Hindlimb muscle (tissue), 1 donor: Measurements from ENCODE around the gene WDR86. TPM values are rescaled to one million over a fixed set of nuclear protein-coding genes. Genes with fewer than 3 reads are reported as not detected.
A peak's percentile ranks its signal among the peaks of the same experiment; 100 is the strongest.

Source experiments
- DNase-seq: peaks from one replicate; pipeline ENCODE4 v3.0.0-alpha.2; 2013
- polyA plus RNA-seq: library from polyadenylated mRNA; unstranded; fragments of 120-200 nt; gene quantifications from one replicate; pipeline ENCODE4 v1.2.1, GENCODE V29; 2013; ENCODE audit not compliant: insufficient read length

WDR86 gene
- polyA plus RNA-seq, 1 donor: 9.8 TPM

- no peak for DNase-seq
These were observed 31.2 kb downstream of the WDR86 start for GRCh38 chr7:151378496-151379192.

DNA sequence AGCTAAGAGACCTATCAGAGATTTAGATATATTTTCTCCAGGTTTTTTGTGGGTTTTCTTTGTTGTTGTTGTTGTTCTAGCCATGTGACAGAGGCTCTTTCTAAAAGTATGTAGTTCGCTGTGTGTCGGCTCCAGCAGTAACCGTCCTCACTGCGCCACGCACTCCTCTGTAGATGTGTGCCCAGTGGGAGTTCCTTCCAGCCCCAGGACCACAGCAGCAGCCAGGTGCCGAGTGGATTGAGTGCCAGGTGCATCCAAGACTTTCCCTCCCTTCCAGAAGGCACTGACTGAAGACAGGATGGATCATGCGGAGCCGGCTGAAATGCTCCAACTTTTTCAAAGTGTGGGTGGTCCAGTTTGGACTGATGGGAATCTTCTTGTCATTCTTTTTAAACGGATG, 31.8 kb downstream of the WDR86 start:
- DNase-seq: no peak

DNA sequence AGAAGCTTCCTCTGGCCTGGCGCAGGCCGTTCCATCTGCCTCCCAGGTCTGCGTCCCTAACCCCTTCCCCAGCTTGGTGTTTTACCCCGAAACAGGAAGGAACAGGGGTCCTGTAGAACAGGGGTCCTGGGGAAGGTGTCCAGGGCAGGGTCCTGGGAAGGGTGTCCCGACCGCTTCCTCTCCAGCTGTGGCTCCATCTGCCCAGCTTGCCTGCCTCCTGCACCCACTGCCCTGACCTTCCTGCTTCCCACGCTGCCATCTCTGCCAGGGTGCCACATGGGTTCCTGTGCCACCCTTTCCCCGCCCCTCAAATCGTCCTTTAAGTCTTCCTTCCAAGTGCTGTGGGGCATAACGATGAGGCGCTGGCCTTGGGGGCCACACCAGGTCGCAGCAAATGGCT, 32.4 kb downstream of the WDR86 start:
- DNase-seq: no peak

DNA sequence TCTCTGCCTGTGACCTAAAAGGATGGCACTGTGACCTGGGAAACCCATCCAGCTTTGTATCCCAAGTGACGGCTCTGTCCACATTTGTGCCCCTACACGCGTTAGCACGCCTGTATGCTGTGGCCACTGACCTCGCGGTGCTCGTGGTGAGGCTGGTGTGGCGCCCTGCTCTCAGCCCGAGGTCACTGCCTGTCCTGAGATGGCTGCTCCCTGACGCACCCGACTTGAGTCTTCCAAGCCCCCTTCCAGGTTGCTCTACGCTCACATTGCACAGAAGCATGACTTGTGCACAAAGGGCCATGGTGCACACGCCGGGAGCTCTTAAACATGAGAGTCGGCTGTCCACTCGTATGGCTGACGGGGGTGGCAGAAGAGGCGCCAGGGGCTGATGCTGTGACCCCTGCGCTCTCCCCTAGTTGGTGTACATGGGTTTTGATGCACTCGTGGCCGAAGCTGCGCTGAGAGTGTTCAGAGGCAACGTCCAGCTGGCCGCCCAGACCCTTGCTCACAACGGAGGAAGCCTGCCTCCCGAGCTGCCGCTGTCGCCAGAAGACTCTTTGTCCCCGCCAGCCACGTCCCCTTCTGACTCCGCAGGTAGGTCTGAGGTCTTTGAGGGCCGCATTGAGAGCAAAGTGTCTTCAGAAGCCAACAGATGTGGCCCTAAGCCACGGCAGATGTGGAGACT, 33.5 kb downstream of the WDR86 start:
- no peak for DNase-seq

GRCh38 chr7:151375530-151376217, 34.2 kb downstream of the WDR86 start:
- no peak for DNase-seq

- no peak for DNase-seq
These were observed 35.1 kb downstream of the WDR86 start for GRCh38 chr7:151374726-151375125.

DNA sequence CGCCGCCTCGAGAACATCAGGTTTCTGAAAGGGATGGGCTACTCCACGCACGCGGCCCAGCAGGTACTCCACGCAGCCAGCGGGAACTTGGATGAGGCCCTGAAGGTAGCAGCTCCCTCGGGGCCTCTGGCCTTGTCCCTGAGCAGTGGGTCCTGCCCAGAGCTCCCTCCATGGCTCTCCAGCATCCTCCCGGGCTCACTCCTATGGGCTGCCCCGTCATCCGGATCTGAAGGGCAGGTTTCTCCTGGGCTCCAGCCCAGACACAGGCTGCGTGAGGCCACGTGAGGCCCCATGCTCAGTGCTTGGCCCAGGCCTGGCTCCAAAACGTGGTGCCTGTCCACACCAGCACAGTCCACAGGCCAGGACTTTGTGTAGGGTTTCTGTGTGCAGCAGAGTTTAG, 35.7 kb downstream of the WDR86 start:
- no peak for DNase-seq

GRCh38 chr7:151373599-151373998, 36.2 kb downstream of the WDR86 start:
- no peak for DNase-seq

DNA sequence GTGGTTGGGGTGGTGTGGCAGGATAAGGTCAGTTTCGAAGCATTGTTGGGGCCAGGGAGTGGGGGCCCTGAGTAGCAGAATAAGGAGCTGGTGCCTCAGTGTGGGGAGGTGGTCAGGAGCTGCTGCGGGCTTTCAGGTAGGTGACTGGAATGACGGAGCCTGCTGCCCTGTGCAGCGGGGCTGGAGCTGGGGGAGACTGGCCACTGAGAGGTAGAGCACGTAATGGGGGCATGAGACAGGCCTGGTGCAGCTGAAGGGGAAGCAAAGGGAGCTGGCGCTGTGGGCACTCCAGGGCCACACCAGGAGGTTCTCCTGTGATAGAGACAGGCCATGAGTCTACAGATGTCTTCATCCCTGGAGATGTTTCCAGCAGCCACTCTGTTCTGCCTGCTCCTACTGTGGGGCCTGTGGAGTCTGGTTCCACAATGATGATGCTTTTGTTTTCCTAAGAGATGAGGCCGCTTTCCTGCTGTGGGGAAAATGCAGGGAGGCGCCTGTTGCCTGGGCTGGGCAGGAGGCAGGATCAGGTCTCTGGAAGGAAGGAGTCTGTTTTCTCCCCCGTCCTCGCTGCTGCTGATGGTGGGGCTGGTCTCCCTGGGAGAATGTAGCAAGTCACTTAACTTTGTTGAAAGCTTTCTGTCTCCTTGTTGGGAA, 37.1 kb downstream of the WDR86 start:
- DNase-seq: no peak

DNA sequence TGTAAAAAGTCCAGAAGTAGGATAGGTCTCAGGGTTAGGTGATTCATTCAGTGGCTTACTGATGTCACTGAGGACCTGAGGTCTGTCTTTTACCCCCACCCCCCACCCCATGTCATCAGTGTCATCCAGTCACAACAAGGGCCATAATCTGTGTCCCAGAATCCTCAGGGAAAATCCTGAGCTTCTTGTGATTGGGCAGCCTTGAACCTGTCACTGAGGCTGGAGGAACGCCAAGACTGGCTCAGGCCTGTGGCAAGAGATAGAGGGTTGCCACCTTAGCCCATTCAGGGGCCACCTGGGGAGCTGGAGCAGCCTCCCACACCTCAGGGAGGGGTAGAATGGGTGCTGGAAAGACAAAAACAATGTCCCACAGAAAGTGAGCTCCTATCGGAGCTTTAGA, 38.6 kb downstream of the WDR86 start:
- no peak for DNase-seq

- peak; percentile 78 for DNase-seq
These were observed 41.7 kb downstream of the WDR86 start for GRCh38 chr7:151368136-151368571.

DNA sequence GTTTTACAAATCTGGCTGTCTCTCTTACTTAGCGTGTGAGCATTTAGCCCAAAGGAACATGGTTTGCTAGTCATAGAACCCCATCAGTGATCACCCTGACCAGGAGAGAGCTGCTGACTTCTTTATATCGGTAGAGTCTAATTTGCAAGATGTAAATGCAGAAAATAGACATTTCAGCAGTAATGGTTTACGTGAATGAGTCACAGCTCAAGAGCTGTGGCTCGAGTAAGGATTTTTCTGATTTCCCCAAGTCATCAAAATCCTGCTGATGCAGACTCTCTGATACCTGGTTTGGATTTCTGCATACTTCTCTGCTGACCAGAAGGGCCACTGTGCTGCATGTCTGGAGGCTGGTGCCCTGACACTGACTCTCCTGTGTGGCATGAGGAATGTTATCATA, 42.6 kb downstream of the WDR86 start:
- DNase-seq: no peak

GRCh38 chr7:151366880-151367222, 43.0 kb downstream of the WDR86 start:
- DNase-seq: peak; percentile 80

DNA sequence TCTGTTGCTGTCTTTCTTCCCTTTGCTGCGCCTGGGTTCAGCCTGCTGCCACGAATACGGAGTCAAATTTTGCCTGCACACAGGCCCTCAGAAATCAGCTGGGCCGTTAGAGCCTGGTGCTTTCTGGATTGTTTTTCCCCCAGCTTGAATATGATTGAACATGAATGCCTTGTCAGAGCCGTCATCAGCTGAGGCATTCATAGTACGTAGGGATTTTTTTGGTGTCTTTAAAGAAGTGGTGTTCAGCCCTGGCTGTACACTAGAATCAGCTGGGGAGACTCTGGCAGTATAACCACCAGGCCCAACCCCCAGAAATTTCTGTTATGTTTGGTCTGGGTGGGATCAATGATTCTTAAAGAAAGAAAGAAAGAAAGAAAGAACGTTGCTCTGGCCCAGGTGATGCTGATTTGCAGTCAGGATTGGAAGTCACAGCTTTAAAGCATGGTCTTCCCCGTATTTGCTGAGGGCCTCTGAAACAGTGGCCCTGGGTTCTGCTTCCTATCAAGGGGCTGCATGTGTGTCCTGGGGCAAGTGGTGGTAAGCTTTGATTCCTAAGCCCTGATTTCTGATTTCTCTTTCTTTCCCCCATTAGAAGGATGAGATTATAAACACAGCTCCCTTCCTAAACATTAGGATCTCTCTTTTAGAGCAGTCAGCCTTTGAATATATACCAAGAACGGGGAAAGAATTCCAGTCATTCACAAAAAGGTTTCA, 43.5 kb downstream of the WDR86 start:
- no peak for DNase-seq

GRCh38 chr7:151363182-151363581, 46.7 kb downstream of the WDR86 start:
- DNase-seq: no peak

GRCh38 chr7:151361193-151361959, 48.5 kb downstream of the WDR86 start:
- DNase-seq: no peak

DNA sequence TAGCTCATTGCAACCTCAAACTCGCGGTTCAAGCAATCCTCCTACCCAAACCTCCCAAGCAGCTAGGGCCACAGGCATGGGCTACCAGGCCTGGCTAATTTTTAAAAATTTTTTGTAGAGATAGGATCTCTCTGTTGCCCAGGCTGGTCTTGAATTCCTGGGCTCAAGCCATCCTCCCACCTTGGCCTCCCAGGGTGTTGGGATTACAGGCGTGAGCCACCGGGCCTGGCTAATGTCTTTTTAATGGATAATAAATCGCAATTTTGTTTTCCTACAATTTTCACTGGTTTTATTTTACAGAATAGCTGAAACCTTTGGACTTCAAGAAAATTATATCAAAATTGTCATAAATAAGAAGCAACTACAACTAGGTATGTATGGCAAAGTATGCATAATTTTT, 57.3 kb downstream of the WDR86 start:
- no peak for DNase-seq

GRCh38 chr7:151351967-151352366, 57.9 kb downstream of the WDR86 start:
- DNase-seq: no peak

- DNase-seq: no peak
These were observed 58.8 kb downstream of the WDR86 start for GRCh38 chr7:151351027-151351426.

GRCh38 chr7:151349507-151349853, 60.4 kb downstream of the WDR86 start:
- DNase-seq: no peak

DNA sequence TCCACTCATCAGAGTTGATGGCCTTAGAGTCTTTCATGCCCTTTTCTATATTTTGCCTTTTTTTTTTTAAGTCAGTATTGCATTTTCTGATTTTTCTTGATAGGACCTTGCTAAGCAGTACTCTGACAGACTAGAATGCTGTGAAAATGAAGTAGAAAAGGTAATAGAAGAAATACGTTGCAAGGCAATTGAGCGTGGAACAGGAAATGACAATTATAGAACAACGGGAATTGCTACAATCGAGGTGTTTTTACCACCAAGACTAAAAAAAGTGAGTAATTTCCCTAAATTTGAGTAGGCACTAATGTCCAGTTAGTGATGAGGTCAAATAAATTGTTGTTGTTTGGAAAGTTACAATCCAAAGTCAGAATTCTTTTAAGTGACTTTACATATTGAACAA, 60.9 kb downstream of the WDR86 start:
- DNase-seq: no peak

- no peak for DNase-seq
These were observed 62.6 kb downstream of the WDR86 start for GRCh38 chr7:151347200-151347599.
